GDM1 (cell line): ENCODE results near the gene GATA1.

Experiments
- DNase-seq: peaks from one replicate; lab custom pipeline; 2025; lab: John Stamatoyannopoulos, UW

The GATA1 gene

GRCh38 chrX:48786341-48786800 lies at the start of gene GATA1:
Gene GATA1 (plus strand): TSS chrX:48786590. CDS start chrX:48791110, 4,520 bp downstream.
- DNase-seq, result no peak

DNA sequence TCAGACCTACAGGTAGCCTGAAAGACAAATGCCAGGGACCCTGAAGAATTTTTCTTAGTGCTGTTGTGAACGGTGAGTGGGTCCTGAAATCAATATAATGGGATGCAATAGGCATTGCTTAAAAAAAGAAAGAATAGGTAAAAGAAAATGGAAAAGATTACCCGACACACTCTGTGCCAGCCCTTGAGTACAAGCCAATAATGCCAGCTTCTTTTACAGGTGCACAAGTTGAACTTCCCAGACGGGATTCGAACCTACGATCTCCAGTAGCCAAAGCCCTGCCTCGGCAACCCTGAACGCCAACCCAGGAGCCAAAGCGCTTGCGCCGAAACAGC lies 49.5 kb upstream of the GATA1 start:
- DNase-seq, result no peak

- peak; percentile 94 for DNase-seq
These were observed 49.0 kb upstream of the GATA1 start for GRCh38 chrX:48737213-48737938.

- no peak for DNase-seq
These were observed 48.5 kb upstream of the GATA1 start for GRCh38 chrX:48737940-48738339.

- DNase-seq, result no peak
These were observed 44.6 kb upstream of the GATA1 start for GRCh38 chrX:48741834-48742233.

DNA sequence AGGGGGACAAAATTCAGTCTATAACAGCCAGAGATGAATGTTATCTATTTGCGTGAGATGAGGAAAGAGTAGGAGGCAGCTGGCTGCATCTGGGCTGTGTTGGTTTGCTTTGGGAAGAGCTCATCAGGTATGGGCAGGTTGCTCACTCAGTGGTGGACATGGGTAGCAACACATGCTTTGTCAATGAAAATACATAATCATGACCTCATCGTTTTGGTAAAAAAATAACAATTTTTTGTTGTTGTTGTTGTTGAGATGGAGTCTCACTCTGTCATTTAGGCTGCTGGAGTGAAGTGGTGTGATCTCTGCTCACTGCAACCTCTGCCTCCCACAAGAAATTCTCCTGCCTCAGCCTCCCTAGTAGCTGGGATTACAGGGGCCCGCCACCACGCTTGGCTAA lies 41.2 kb upstream of the GATA1 start:
- DNase-seq, result no peak

DNA sequence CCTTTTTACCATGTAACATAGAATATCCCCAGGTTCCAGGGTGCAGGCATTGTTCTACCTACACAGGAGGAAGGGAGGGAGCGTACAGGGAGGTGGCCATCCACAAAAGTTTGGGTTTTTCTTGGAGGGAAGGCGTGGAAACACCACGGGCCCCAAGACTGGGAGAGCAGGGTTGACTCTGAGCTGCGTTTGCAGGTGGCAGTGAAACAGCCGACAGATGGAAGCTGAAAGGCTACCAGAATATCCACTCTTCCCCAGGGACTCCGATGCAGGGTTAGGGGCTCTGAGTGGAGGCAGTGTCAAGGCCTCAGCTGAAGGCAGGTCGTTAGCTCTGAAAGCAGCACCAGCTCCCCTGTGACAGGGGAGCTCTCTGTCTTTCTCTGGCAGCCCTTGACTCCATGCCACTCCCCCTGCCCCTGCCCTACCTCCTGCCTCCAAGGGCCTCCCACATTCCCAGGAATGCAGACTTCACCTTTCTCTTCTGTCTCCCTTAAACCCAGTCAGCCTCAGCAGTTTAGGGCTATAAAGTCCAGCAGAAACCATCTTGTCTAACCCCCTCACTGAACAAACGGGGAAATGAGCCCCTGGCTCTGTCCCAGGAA lies 38.9 kb upstream of the GATA1 start:
- DNase-seq, result no peak

GRCh38 chrX:48749182-48749581 lies 37.2 kb upstream of the GATA1 start:
- DNase-seq, result no peak

DNA sequence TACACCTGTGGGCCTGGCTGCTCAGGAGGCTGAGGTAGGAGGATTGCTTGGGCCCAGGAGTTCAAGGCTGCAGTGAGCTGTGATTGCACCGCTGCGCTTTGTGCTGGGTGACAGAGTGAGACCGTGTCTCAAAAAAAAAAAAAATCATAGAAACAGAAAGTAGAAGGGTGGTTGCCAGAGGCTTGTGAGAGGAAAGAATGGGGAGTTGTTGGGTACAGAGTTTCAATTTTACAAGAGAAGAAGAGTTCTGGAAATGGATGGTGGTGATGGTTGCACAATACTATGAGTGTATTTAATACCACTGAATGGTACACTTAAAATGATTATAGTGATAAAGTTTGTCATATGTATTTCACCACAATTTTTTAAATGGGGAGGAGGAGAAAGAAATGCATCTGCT lies 35.0 kb upstream of the GATA1 start:
- DNase-seq, result no peak

- DNase-seq, result no peak
These were observed 33.9 kb upstream of the GATA1 start for GRCh38 chrX:48752498-48752897.

DNA sequence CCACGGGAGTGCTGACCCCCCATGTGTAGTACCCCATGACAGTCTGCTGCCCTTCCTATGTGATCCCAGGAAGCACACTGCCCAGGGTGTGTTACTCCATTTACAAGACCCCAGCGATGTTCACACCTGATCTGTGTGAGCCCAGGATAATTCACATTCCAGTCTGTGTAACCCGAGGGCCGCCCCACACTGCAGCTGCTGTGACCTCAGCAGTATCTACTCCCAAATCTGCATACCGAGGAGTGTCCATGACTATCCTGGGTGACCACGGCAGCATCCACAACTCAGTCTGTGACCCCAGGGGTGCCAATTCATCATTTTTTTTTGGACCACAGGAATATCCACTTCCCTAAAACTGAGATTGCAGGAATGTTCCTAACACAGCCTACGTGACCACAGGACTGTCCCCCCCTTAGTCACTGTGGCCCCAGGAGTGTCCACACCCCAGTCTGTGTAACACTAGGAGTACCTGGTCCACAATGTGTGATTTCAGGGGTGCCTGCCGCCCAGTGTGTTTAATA lies 32.6 kb upstream of the GATA1 start:
- no peak for DNase-seq

GRCh38 chrX:48754238-48754637 lies 32.2 kb upstream of the GATA1 start:
- no peak for DNase-seq

GRCh38 chrX:48761674-48762471 lies 24.5 kb upstream of the GATA1 start, which contains the start of gene GLOD5:
Gene GLOD5 (plus strand): TSS chrX:48761747. CDS start chrX:48761791, 44 bp downstream.
- DNase-seq, result no peak

DNA sequence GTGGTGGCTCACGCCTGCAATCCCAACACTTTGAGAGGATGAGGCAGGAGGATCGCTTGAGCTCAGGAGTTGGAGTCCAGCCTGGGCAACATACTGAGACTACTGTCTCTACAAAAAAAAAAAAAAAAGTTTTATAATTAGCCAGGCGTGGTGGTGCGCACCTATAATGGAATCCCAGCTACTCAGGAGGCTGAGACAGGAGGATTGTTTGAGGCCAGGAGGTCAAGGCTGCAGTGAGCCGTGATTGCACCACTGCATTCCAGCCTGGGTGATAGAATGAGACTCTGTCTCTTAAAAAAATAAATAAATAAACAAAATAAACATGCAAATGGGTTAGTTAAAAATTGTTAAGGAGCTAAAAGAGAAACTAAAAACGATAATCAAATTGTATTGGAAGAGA lies 17.2 kb upstream of the GATA1 start:
- no peak for DNase-seq

- no peak for DNase-seq
These were observed 16.1 kb upstream of the GATA1 start for GRCh38 chrX:48770296-48770695.

DNA sequence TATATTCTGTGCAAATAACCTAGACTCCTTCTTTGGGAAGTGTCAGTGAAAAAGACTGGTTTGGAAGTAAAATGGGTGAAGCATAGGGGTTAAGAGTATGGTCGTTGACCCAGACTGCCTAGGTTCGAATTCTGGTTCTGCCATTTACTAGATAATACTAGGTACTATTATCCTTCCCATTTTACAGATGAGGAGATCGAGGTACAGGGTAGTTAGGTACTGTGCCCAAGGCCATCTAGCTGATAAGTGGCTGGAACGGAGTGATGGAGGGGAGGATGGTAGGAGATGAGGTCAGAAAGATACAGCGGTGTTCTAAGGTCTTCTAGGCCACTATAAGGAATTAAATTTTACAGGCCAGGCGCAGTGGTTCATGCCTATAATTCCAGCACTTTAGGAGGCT lies 13.8 kb upstream of the GATA1 start:
- DNase-seq, result no peak

GRCh38 chrX:48776818-48777439 lies 9.5 kb upstream of the GATA1 start:
- no peak for DNase-seq

GRCh38 chrX:48779399-48779798 lies 7.0 kb upstream of the GATA1 start:
- no peak for DNase-seq

DNA sequence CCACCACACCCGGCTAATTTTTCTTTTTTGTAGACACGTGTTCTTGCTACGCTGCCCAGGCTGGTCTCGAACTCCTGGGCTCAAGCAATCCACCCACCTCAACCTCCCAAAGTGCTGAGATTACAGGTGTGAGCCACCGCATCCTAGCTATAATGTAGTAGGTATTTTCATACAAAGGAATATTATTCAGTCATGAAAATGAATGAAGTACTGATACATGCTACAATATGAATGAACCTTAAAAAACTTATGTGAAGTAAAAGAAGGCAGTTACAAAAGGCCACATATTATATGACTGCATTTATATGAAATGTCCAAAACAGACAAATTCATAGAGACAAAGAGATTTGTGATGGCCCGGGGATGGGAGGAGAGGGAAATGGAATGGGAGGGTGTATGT lies 4.7 kb upstream of the GATA1 start:
- no peak for DNase-seq

- no peak for DNase-seq
These were observed 4.2 kb upstream of the GATA1 start for GRCh38 chrX:48782216-48782615.

- no peak for DNase-seq
These were observed 3.6 kb upstream of the GATA1 start for GRCh38 chrX:48782795-48783194.

DNA sequence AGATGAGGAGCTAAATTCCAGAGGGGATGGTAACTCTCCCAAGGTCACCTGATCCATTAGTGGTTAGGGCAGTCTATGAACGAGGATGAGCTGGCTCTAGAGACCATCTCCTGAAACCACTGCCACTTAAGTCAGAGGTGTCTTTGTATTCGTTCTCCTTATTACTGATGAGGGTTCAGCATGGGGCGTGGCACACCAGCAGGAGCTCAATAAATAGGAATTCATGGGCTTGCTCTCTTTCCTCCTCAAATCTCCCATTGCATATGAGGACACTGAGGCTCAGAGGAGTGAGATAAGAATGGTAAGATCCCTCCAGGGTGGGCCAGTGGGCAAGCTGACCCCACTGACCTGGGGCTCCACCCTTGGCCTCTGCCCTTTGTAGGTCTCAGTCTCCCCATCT lies 1.7 kb upstream of the GATA1 start:
- no peak for DNase-seq
